ENCODE measurements around the gene NLGN2. TPM values are rescaled to one million over a fixed set of nuclear protein-coding genes. Genes with fewer than 3 reads are reported as not detected.

NLGN2 gene
- total RNA-seq, 1 donor from 2014 or later = 34.3 TPM

DNA sequence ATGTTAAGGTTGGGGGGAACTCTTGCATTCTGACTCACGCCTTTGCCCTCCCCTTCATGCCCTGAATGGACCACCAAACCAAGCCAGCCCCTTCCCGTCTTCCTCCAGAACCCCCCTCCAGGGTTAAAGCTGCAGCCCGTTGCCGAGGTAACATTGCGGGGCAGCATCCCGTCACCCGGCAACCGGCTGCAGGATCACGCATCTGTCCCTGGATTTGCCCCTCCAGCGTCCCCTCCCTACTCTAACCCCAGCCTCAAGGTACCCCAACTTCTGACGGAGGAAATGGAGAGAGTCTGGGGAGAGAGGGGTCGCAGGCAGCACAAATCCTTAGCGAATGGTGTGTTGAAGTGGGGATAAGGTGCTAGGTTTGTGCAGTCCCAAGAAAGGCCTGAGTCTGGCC is 563 bp upstream of the NLGN2 start:
- TF ChIP-seq, protein P1, sequence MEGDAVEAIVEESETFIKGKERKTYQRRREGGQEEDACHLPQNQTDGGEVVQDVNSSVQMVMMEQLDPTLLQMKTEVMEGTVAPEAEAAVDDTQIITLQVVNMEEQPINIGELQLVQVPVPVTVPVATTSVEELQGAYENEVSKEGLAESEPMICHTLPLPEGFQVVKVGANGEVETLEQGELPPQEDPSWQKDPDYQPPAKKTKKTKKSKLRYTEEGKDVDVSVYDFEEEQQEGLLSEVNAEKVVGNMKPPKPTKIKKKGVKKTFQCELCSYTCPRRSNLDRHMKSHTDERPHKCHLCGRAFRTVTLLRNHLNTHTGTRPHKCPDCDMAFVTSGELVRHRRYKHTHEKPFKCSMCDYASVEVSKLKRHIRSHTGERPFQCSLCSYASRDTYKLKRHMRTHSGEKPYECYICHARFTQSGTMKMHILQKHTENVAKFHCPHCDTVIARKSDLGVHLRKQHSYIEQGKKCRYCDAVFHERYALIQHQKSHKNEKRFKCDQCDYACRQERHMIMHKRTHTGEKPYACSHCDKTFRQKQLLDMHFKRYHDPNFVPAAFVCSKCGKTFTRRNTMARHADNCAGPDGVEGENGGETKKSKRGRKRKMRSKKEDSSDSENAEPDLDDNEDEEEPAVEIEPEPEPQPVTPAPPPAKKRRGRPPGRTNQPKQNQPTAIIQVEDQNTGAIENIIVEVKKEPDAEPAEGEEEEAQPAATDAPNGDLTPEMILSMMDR (IDR thresholded peaks at IDR 0.05) = no peak
- Histone ChIP-seq H3K27ac (no peak overlapping the region), H3K4me3 (no peak overlapping the region), H3K36me3 (peaks cover 0 to 7% of the 10 kb centered on the region in 2 donors), H3K9me3 (no peaks in the 10 kb centered on the region), H3K4me1 (peaks cover 0 to 19% of the 10 kb centered on the region in 2 donors), H3K27me3 (no peaks in the 10 kb centered on the region)
- no peak for DNase-seq (ENCODE audit: low spot score in 2 of 2)
- intact Hi-C loops (cut with DNase I) = loop anchor here (10.0 kb wide), 1 partner anchor 278 kb away; the partner anchor contains the start of genes TP53 and WRAP53

DNA sequence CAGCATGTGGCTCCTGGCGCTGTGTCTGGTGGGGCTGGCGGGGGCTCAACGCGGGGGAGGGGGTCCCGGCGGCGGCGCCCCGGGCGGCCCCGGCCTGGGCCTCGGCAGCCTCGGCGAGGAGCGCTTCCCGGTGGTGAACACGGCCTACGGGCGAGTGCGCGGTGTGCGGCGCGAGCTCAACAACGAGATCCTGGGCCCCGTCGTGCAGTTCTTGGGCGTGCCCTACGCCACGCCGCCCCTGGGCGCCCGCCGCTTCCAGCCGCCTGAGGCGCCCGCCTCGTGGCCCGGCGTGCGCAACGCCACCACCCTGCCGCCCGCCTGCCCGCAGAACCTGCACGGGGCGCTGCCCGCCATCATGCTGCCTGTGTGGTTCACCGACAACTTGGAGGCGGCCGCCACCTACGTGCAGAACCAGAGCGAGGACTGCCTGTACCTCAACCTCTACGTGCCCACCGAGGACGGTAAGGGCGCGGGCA is 645 bp downstream of the NLGN2 start:
- intact Hi-C loops (cut with DNase I) = loop anchor here (10.0 kb wide), 1 partner anchor 277 kb away; the partner anchor contains the start of genes TP53 and WRAP53

DNA sequence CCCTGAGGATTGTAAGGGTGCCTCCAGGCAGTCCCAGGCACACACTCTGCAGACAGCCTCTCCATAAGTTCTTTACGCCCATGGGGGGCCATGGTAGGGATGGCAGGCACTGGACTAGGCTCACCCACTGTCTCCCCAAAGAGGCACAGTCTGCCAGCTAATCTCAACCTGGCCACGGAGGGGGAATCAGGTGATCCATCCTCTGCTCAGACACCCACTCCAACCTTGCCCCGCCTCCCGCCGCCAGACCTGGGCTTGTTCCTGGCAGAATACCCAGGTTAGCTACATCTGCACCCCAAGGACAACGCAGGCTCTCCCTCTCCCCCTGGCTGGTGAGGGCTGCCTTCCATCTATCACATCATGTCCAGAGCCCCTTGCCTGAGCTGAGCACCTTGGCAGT is 1.2 kb downstream of the NLGN2 start:
- DNase-seq (ENCODE audit: low spot score in 2 of 2) = no peak
- no peaks in the 10 kb centered on the region for H3K27me3 ChIP-seq
- peaks cover 0 to 5% of the 10 kb centered on the region in 2 donors for H3K4me1 ChIP-seq
- intact Hi-C loops (cut with DNase I) = loop anchor here (10.0 kb wide), 1 partner anchor 276 kb away; the partner anchor contains the start of genes TP53 and WRAP53
- peaks cover 0 to 7% of the 10 kb centered on the region in 2 donors for H3K36me3 ChIP-seq
- H3K4me3 ChIP-seq = no peak overlapping the region
- TF ChIP-seq, protein P1 (IDR thresholded peaks at IDR 0.05) = no peak
- no peaks in the 10 kb centered on the region for H3K9me3 ChIP-seq
- no peak overlapping the region for H3K27ac ChIP-seq

More for the DNA sequence above, 645 bp downstream of the NLGN2 start:
- Histone ChIP-seq H3K36me3 (peaks cover 0 to 7% of the 10 kb centered on the region in 2 donors), H3K4me3 (no peak overlapping the region), H3K27ac (no peak overlapping the region), H3K4me1 (peaks cover 0 to 7% of the 10 kb centered on the region in 2 donors), H3K9me3 (no peaks in the 10 kb centered on the region), H3K27me3 (no peaks in the 10 kb centered on the region)
- DNase-seq (ENCODE audit: low spot score in 2 of 2) = no peak
- TF ChIP-seq, protein P1 (IDR thresholded peaks at IDR 0.05) = no peak

DNA sequence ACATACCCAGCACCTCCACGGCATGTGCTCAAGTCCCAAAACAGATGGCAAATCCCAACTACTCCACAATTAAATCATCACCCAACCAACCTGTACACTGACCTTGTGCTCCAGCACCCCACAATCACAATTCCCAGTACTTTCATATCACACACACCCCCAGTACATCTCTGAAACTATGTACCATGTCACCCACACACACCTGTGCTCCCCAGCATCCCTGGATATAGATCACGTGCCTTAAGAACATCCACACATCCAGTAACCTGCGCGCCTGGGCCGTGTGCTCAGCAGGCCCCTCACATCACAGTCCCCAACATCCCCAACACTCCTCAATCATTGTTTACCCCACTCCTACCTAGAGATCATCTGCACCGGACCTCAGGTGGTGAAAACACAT is 2.1 kb downstream of the NLGN2 start:
- intact Hi-C loops (cut with DNase I) = loop anchor here (10.0 kb wide), 1 partner anchor 275 kb away; the partner anchor contains the start of genes TP53 and WRAP53
- peaks cover 0 to 5% of the 10 kb centered on the region in 2 donors for H3K4me1 ChIP-seq
- no peaks in the 10 kb centered on the region for H3K27me3 ChIP-seq
- H3K36me3 ChIP-seq = peaks cover 0 to 7% of the 10 kb centered on the region in 2 donors
- no peak for DNase-seq (ENCODE audit: low spot score in 2 of 2)
- no peak overlapping the region for H3K27ac ChIP-seq
- H3K9me3 ChIP-seq = no peaks in the 10 kb centered on the region
- TF ChIP-seq, protein P1 (IDR thresholded peaks at IDR 0.05) = no peak
- no peak overlapping the region for H3K4me3 ChIP-seq

DNA sequence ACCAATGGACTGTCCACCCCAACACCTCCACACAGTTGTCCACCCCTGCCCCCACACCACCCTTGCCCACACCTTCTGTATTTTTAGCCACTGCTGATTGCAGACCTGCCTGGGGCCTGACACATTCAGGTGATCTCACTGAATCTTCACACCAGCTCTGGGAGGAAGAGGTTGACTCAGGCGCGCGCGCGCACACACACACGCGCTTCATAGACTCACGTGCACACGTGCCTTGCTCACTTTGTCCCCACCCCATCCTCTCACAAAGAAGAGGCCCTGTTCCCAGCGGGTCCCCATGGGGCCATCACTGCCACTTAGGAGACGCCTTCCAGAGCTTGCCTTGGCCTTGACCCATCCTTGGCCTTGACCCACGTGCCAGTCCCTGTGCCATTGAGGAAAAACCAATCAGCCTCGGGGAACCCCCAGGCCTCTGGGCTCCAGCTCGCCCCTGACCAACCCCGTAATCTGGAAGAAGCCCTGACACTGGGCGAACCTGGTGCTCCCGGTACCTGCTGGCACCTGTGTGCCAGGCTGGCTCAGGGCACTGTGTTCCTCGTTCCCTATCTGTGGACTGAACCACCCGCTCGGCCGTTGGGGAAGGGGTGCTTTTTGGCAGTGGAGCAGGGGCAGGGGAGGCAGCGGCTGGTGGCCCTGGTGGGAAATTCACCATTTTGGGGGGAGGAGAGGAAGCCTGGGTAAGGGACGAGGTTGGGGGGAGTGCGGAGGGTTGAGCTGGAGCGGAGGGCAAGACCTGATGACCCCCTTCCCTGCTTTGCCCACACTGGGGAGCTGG is 3.2 kb downstream of the NLGN2 start:
- peaks cover 0 to 2% of the 10 kb centered on the region in 2 donors for H3K4me1 ChIP-seq
- TF ChIP-seq, protein P1 (IDR thresholded peaks at IDR 0.05) = no peak
- H3K27me3 ChIP-seq = no peaks in the 10 kb centered on the region
- peaks cover 5 to 17% of the 10 kb centered on the region in 2 donors for H3K36me3 ChIP-seq
- no peak overlapping the region for H3K4me3 ChIP-seq
- intact Hi-C loops (cut with DNase I) = no loop called here
- no peak overlapping the region for H3K27ac ChIP-seq
- DNase-seq (ENCODE audit: low spot score in 2 of 2) = no peak
- H3K9me3 ChIP-seq = no peaks in the 10 kb centered on the region

Data from ascending aorta (tissue), 2 donors.